NOMO-1 treated with dmso at 0.1 percent for 144 hours (cell line): ENCODE results near the gene MRGPRF.

ENCODE experiments used
- DNase-seq: peaks from one replicate; lab custom pipeline; 2025; ENCODE audit not compliant: unreplicated experiment; lab: John Stamatoyannopoulos, UW

Gene MRGPRF

GRCh38 chr11:69024509-69024908 lies 11.5 kb upstream of the MRGPRF start:
- no peak for DNase-seq

- no peak for DNase-seq
Measured at GRCh38 chr11:69022260-69022659, 9.2 kb upstream of the MRGPRF start.

DNA sequence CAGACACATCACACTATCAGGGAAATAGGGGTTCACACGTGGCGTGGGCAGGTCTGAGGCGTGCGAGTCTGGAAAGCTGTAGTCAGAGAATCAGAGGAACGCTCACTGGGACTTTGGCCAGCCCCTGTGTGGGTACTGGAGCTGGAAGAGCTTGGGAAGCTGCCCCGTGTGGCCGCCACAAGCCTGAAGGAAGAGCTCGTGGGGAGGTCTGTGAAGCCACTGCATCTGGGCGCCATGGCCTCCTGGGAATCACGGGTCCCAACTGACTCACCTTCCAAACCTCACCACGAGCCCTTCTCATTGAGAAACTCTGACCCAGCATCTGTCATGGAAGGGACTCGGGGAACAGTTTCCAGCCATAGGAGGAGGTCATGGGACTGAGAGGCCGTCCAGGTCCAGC lies 5.9 kb upstream of the MRGPRF start:
- DNase-seq = no peak

- no peak for DNase-seq
Measured at GRCh38 chr11:69017951-69018350, 4.9 kb upstream of the MRGPRF start.

DNA sequence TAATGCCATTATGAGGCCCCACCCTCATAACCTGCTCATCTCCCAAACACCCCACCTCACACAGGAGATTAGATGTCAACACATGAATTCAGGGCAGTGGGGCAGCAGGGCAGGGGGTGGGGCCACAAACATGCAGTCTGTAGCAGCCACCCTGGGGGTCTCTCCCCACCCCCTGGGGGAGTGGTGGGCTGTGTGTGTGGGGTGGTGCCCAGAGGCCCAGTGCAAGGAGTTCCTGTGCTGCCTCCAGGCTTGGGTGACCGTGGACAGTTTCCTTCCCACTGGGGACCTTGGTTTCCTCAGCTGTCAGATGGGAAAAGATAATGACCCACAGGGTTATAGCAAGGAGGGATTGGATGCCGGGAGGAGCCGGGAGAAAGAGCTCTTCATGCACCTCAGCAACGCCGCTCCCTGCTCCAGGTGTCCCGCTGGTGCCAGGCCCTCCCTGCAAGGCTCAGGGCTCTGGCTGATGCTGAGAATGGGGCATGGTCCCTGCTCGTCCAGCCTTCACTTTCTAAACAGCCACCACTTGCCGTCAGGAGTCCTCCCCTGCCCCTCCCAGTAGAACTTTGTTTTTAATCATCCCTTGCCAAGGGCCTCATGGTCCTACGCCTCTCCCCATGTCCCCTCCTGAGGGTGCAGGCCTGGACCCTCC lies 2.0 kb upstream of the MRGPRF start:
- no peak for DNase-seq

GRCh38 chr11:69014084-69014851 lies 1.2 kb upstream of the MRGPRF start:
- no peak for DNase-seq

- DNase-seq = no peak
Measured at GRCh38 chr11:69012092-69013008, 696 bp downstream of the MRGPRF start.

DNA sequence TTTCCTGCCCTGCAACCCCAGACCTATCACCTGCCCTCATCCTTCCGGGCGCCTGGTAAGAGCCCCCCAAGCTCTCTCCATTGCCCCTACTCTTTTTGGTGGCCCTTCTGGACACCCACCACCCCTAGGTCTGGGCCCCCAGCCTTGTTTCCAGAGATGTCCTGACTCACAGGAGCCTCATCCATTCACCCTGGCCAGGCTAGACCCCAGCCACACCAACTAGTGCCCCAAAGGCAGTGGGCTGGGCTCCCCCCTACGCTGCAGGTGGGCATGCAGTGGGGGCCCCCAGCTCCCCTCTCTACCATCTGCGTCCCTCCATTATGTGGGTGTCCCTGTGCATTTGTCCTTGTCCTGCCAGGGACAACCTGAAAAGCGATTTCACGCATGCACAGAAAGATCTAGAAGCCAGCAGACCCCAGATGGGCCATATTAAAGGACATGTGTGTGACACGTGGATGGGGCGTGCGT lies 1.4 kb downstream of the MRGPRF start:
- DNase-seq = no peak

GRCh38 chr11:69010964-69011623 lies 2.0 kb downstream of the MRGPRF start:
- peak; percentile 8 for DNase-seq

DNA sequence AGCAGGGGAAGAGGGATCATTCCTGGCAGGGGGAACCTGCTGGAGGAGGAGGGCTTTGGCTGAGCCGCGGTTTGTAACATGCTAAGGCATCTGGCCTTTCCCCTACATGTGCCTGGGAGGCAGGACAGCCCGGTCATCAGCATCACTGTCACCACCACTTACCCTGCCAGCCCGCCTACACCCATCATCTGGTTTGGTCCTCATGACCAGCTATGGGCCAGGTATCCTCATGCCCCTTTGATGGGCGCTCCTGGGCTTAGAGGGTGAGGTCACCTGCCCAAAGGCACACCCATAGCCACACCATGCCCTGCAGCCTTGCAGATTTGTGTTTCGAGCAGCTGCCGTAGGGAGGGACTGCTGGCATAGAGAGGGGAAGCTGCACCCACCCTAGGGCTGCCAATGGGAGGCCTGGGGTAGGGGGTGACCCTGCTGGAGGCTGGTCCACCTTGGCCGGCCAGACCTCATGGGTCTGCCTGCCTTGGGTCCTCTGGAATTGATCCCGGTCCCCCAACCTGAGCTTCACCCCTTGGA lies 2.6 kb downstream of the MRGPRF start:
- no peak for DNase-seq

- no peak for DNase-seq
Measured at GRCh38 chr11:69009441-69010211, 3.4 kb downstream of the MRGPRF start.

GRCh38 chr11:69008737-69009440 lies 4.2 kb downstream of the MRGPRF start:
- DNase-seq = no peak

- DNase-seq = no peak
Measured at GRCh38 chr11:69007975-69008381, 5.1 kb downstream of the MRGPRF start.

DNA sequence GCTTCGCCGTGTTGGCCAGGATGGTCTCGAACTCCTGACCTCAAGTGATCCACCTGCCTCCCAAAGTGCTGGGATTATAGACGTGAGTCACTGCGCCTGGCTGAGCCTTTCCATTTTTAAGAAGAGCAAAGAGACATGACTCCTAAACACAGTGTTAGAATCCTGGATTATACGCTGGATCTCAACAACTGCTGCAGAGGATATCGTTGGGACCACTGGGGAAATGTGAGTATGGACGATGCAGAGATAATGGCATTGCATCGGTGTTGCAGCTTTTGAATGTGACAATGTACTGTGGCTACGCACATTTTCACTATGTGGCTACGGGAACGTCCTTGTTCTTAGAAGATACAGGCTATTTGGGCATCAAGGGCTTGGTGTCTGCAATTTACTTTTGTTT lies 6.2 kb downstream of the MRGPRF start:
- no peak for DNase-seq

DNA sequence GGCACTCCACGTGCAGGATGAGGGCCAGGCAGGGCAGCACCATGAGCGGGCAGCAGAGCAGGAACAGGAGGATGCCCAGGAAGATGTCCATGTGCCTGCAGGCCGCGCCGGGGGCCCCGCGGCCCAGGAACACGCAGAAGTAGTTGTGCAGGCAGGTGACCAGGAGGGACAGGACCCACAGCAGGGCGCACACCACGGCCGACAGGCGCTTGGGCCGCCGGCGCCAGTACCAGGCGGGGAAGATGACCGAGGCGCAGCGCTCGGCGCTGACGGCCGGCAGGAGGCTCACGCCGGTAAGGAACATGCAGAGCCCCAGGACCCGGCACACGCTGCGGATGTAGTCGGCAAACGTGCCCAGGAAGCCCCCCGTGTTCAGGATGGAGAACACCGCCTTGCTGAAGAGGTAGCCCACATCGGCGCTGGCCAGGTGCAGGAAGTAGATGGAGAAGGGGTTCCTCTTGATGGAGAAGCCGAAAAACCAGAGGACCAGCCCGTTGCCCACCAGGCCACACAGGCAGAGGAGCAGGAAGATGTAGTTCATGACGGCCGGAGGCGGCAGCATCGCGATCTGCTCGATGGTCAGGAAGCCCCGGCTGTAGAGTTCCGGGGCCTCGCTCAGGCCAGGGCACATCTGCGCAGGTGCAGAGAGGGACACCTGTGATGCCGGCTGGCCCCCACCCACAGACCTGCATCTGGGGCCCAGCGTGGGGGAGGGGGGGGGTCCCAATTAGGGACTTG lies 7.2 kb downstream of the MRGPRF start:
- DNase-seq = no peak

- DNase-seq = no peak
Measured at GRCh38 chr11:69005183-69005630, 7.8 kb downstream of the MRGPRF start.

GRCh38 chr11:69004411-69005182 lies 8.4 kb downstream of the MRGPRF start:
- DNase-seq = no peak

GRCh38 chr11:69003866-69004367 lies 9.1 kb downstream of the MRGPRF start:
- no peak for DNase-seq
